Neural cell (in vitro differentiated cells): ENCODE data around the gene ZSCAN21. TPM values are rescaled to one million over a fixed set of nuclear protein-coding genes. Genes with fewer than 3 reads are reported as not detected.

Experiments
- H2AFZ ChIP-seq: fragments of 200-600, 300-800 bp; sonication (generic), shearing (Covaris generic); 2 replicates; pipeline ENCODE4 v1.6.0; 2014; ENCODE audit warnings: low read depth, mild to moderate bottlenecking, antibody characterized with exemption, low read length, moderate library complexity
- H3F3A ChIP-seq: fragments of 200-600 bp; shearing (Covaris generic); 2 replicates; pipeline ENCODE4 v1.6.1; 2016; ENCODE audit warnings: mild to moderate bottlenecking, moderate library complexity, mixed read lengths, antibody characterized with exemption, low read length; ENCODE audit not compliant: insufficient read depth, poor library complexity, severe bottlenecking
- H3K27ac ChIP-seq: fragments of 200-600, 300-800 bp; sonication (generic), shearing (Covaris generic); 2 replicates; pipeline ENCODE4 v1.5.1; 2014; ENCODE audit warnings: mild to moderate bottlenecking, low read length, moderate library complexity
- H3K27me3 ChIP-seq: fragments of 300-800, 200-600 bp; sonication (generic), shearing (Covaris generic); 2 replicates; pipeline ENCODE4 v1.6.0; 2014; ENCODE audit warnings: mild to moderate bottlenecking, low read depth, low read length, moderate library complexity; ENCODE audit not compliant: insufficient read depth
- H3K36me3 ChIP-seq: fragments of 300-800, 200-600 bp; sonication (generic), shearing (Covaris generic); 2 replicates; pipeline ENCODE4 v1.5.1; 2014; ENCODE audit warnings: mild to moderate bottlenecking, antibody characterized with exemption, low read length, moderate library complexity; ENCODE audit not compliant: insufficient read depth
- H3K4me2 ChIP-seq: fragments of 300-800, 200-600 bp; sonication (generic), shearing (Covaris generic); 2 replicates; pipeline ENCODE4 v1.6.0; 2014; ENCODE audit warnings: mild to moderate bottlenecking, low read length
- H3K4me3 ChIP-seq: fragments of 300-800, 200-600 bp; sonication (generic), shearing (Covaris generic); 2 replicates; pipeline ENCODE4 v1.5.1; 2014; ENCODE audit warnings: mild to moderate bottlenecking, low read length, moderate library complexity
- H3K79me2 ChIP-seq: fragments of 200-600 bp; shearing (Covaris generic); replicated peaks from 2 replicates; pipeline ENCODE4 v1.6.0; 2014; ENCODE audit warnings: mild to moderate bottlenecking, low read length, moderate library complexity; ENCODE audit not compliant: insufficient read depth
- H3K9ac ChIP-seq: fragments of 300-800, 200-600 bp; sonication (generic), shearing (Covaris generic); 2 replicates; pipeline ENCODE4 v1.6.1; 2016; ENCODE audit warnings: mild to moderate bottlenecking, low read length, mixed read lengths
- H3K9me2 ChIP-seq: fragments of 200-600 bp; shearing (Covaris generic); 2 replicates; pipeline ENCODE4 v1.6.1; 2016; ENCODE audit warnings: mild to moderate bottlenecking, low read length, mixed read lengths; ENCODE audit not compliant: insufficient read depth
- H3K9me3 ChIP-seq: fragments of 200-600, 300-800 bp; sonication (generic), shearing (Covaris generic); 2 replicates; pipeline ENCODE4 v1.6.1; 2016; ENCODE audit warnings: mild to moderate bottlenecking, mixed run types, low read length, moderate library complexity, mixed read lengths
- H4K20me1 ChIP-seq: fragments of 200-600 bp; shearing (Covaris generic); 2 replicates; pipeline ENCODE4 v1.6.1; 2016; ENCODE audit warnings: mild to moderate bottlenecking, mixed run types; ENCODE audit not compliant: insufficient read depth
- EP300 ChIP-seq: fragments of 450-650 bp; conservative IDR thresholded peaks from 2 replicates; pipeline ENCODE4 v1.6.1; 2014; ENCODE audit warnings: antibody characterized with exemption, mild to moderate bottlenecking, moderate library complexity; ENCODE audit not compliant: poor library complexity, severe bottlenecking
- EZH2 ChIP-seq: fragments of 200-600, 300-800 bp; shearing (Covaris generic), sonication (generic); IDR thresholded peaks from 2 replicates; pipeline ENCODE4 v1.6.1; 2014; ENCODE audit warnings: antibody characterized with exemption, low read length, borderline replicate concordance, mild to moderate bottlenecking; ENCODE audit not compliant: insufficient read depth, poor library complexity, severe bottlenecking
- MXI1 ChIP-seq: fragments of 450-650 bp; conservative IDR thresholded peaks from 2 replicates; pipeline ENCODE4 v1.6.1; 2014; ENCODE audit warnings: antibody characterized with exemption, mild to moderate bottlenecking; ENCODE audit not compliant: poor library complexity, severe bottlenecking
- POLR2AphosphoS5 ChIP-seq: IDR thresholded peaks from 2 replicates; pipeline ENCODE4 v1.6.1; 2012
- RAD21 ChIP-seq: fragments of 450-650 bp; conservative IDR thresholded peaks from 2 replicates; pipeline ENCODE4 v1.6.1; 2014; ENCODE audit warnings: antibody characterized with exemption, mild to moderate bottlenecking, moderate library complexity
- REST ChIP-seq: IDR thresholded peaks from 2 replicates; pipeline ENCODE4 v1.6.1; 2012; ENCODE audit warnings: borderline replicate concordance
- SMC3 ChIP-seq: fragments of 450-650 bp; conservative IDR thresholded peaks from 2 replicates; pipeline ENCODE4 v1.6.1; 2014; ENCODE audit warnings: antibody characterized with exemption, mild to moderate bottlenecking, moderate library complexity; ENCODE audit not compliant: poor library complexity
- TAF1 ChIP-seq: IDR thresholded peaks from 2 replicates; pipeline ENCODE4 v1.6.1; 2012; ENCODE audit warnings: low read depth
- polyA plus RNA-seq: library from polyadenylated mRNA; depleted of rRNA; stranded (reverse); fragments of >200 nt; gene quantifications from 2 replicates; pipeline ENCODE4 v1.2.3, GENCODE V29; 2014

Gene ZSCAN21
- polyA plus RNA-seq, 1 donor from 2014 or later: 27.6 TPM

- TF ChIP-seq POLR2AphosphoS5 (peak; percentile 92), TAF1 (peak; percentile 95), SMC3 (peak; percentile 24), MXI1 (peak; percentile 95), RAD21 (no peak), EP300 (peak; percentile 57), REST (peak; percentile 78), EZH2 (no peak)
- Histone ChIP-seq H3K4me3 (peak within 1 kb of the TSS; percentile 90), H3K9me3 (no peaks in the 10 kb centered on the region), H3K9ac (peak within 1 kb of the TSS; percentile 82), H4K20me1 (no peaks in the 10 kb centered on the region), H3K79me2 (peaks cover 4% of the 10 kb centered on the region), H3F3A (no peaks in the 10 kb centered on the region), H2AFZ (peak within 1 kb of the TSS; percentile 54), H3K9me2 (no peaks in the 10 kb centered on the region), H3K4me2 (peak within 1 kb of the TSS; percentile 66), H3K36me3 (no peaks in the 10 kb centered on the region), H3K27me3 (no peaks in the 10 kb centered on the region), H3K27ac (peak within 1 kb of the TSS; percentile 83)
These were observed 39.3 kb downstream of the ZSCAN21 start, which contains the start of gene COPS6 for GRCh38 chr7:100088621-100089457. TSS of gene COPS6 (plus strand) at chr7:100088969. CDS start at chr7:100088991, 22 bp downstream.

- no peak for TF ChIP-seq EP300
- no peak for TF ChIP-seq RAD21
- no peak for TF ChIP-seq TAF1
- no peak for TF ChIP-seq EZH2
- H3K27me3 ChIP-seq: no peaks in the 10 kb centered on the region
- peaks cover 4% of the 10 kb centered on the region for H3K79me2 ChIP-seq
- H3K27ac ChIP-seq: peak overlapping the region; percentile 83
- H3K36me3 ChIP-seq: no peaks in the 10 kb centered on the region
- H4K20me1 ChIP-seq: no peaks in the 10 kb centered on the region
- peak overlapping the region; percentile 82 for H3K9ac ChIP-seq
- no peaks in the 10 kb centered on the region for H3K9me3 ChIP-seq
- peak overlapping the region; percentile 56 for H3K4me2 ChIP-seq
- peak overlapping the region; percentile 90 for H3K4me3 ChIP-seq
- H2AFZ ChIP-seq: no peak overlapping the region
- H3F3A ChIP-seq: no peaks in the 10 kb centered on the region
- no peaks in the 10 kb centered on the region for H3K9me2 ChIP-seq
These were observed 40.1 kb downstream of the ZSCAN21 start for GRCh38 chr7:100089458-100090196.
